ENCODE data around the gene RPA1. TPM values are rescaled to one million over a fixed set of nuclear protein-coding genes. Genes with fewer than 3 reads are reported as not detected.

Gene RPA1
- total and polyA plus RNA-seq, 2 donors (not counting 1 experiment from before 2014, with no cell fraction given) = 22.3 to 55.4 TPM

- Histone ChIP-seq H3K4me2 (ENCODE audit: extremely low read depth, insufficient read depth, low read length) (no peak overlapping the region), H3K4me3 (replicated peaks in 1 of 4; ENCODE audit: control extremely low read depth in 1 of 4, insufficient read depth in 1 of 4, low read depth in 3 of 4, low read length in 4 of 4) (no peak overlapping the region), H3K4me1 (ENCODE audit: control insufficient read depth, extremely low read depth, insufficient read depth, low read length) (no peaks in the 10 kb centered on the region), H2AFZ (ENCODE audit: low read length) (no peak overlapping the region), H3K27me3 (ENCODE audit: control insufficient read depth, insufficient read depth, low read length) (no peaks in the 10 kb centered on the region), H3K36me3 (ENCODE audit: control insufficient read depth, insufficient read depth, low read length) (peaks cover 4% of the 10 kb centered on the region), H3K27ac (ENCODE audit: insufficient read depth, low read length) (no peak overlapping the region), H3K9ac (ENCODE audit: insufficient read depth, low read length) (no peak overlapping the region), H3K9me3 (ENCODE audit: control insufficient read depth, insufficient read depth, low read depth, low read length) (no peaks in the 10 kb centered on the region), H3K79me2 (ENCODE audit: control insufficient read depth, insufficient read depth, low read length) (no peaks in the 10 kb centered on the region), H4K20me1 (ENCODE audit: control insufficient read depth, extremely low read depth, insufficient read depth, low read length) (no peaks in the 10 kb centered on the region)
- TF ChIP-seq, protein P1, sequence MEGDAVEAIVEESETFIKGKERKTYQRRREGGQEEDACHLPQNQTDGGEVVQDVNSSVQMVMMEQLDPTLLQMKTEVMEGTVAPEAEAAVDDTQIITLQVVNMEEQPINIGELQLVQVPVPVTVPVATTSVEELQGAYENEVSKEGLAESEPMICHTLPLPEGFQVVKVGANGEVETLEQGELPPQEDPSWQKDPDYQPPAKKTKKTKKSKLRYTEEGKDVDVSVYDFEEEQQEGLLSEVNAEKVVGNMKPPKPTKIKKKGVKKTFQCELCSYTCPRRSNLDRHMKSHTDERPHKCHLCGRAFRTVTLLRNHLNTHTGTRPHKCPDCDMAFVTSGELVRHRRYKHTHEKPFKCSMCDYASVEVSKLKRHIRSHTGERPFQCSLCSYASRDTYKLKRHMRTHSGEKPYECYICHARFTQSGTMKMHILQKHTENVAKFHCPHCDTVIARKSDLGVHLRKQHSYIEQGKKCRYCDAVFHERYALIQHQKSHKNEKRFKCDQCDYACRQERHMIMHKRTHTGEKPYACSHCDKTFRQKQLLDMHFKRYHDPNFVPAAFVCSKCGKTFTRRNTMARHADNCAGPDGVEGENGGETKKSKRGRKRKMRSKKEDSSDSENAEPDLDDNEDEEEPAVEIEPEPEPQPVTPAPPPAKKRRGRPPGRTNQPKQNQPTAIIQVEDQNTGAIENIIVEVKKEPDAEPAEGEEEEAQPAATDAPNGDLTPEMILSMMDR (conservative IDR thresholded peaks at IDR 0.05 in 1 of 2, IDR thresholded peaks at IDR 0.05 in 1 of 2; ENCODE audit: low read depth in 1 of 2, low read length in 2 of 2) = no peak
- no peak for TF ChIP-seq EZH2 (IDR thresholded peaks at IDR 0.05; ENCODE audit: low read length, missing control alignments)
- DNase-seq (ENCODE audit: low read depth in 2 of 2) = no peak
Measured at GRCh38 chr17:1800240-1800639, 29.6 kb upstream of the RPA1 start.

DNA sequence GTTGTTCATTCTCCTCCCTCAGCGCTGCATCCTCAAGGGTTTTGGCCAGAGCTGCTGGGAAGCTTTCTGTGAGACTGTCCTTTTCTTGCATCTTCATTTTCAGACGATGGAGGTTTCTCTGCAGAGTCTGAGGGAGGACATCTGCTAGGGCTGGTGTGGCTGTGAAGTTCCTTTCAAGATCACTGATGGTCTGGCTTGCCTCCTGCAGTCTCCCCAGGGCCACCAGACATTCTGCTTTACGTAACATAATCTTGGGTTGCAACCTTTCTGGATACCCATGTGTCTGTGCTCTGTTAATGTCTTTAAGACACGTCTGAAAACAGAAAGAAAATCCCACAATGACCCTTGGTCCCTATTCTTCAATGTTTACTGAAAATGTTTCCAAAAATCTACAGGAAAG, 29.1 kb upstream of the RPA1 start:
- no peak for DNase-seq (ENCODE audit: low read depth in 2 of 2)
- no peaks in the 10 kb centered on the region for H3K79me2 ChIP-seq (ENCODE audit: control insufficient read depth, insufficient read depth, low read length)
- H3K27me3 ChIP-seq (ENCODE audit: control insufficient read depth, insufficient read depth, low read length) = no peaks in the 10 kb centered on the region
- no peaks in the 10 kb centered on the region for H3K4me1 ChIP-seq (ENCODE audit: control insufficient read depth, extremely low read depth, insufficient read depth, low read length)
- H4K20me1 ChIP-seq (ENCODE audit: control insufficient read depth, extremely low read depth, insufficient read depth, low read length) = no peaks in the 10 kb centered on the region
- no peak overlapping the region for H2AFZ ChIP-seq (ENCODE audit: low read length)
- no peaks in the 10 kb centered on the region for H3K9me3 ChIP-seq (ENCODE audit: control insufficient read depth, insufficient read depth, low read depth, low read length)
- no peak overlapping the region for H3K9ac ChIP-seq (ENCODE audit: insufficient read depth, low read length)
- no peak overlapping the region for H3K27ac ChIP-seq (ENCODE audit: insufficient read depth, low read length)
- no peak overlapping the region for H3K4me2 ChIP-seq (ENCODE audit: extremely low read depth, insufficient read depth, low read length)
- H3K36me3 ChIP-seq (ENCODE audit: control insufficient read depth, insufficient read depth, low read length) = peaks cover 4% of the 10 kb centered on the region
- no peak overlapping the region for H3K4me3 ChIP-seq (replicated peaks in 1 of 4; ENCODE audit: control extremely low read depth in 1 of 4, insufficient read depth in 1 of 4, low read depth in 3 of 4, low read length in 4 of 4)
- TF ChIP-seq, protein P1 (conservative IDR thresholded peaks at IDR 0.05 in 1 of 2, IDR thresholded peaks at IDR 0.05 in 1 of 2; ENCODE audit: low read depth in 1 of 2, low read length in 2 of 2) = no peak
- TF ChIP-seq EZH2 (IDR thresholded peaks at IDR 0.05; ENCODE audit: low read length, missing control alignments) = no peak

GRCh38 chr17:1802429-1802828, 27.4 kb upstream of the RPA1 start:
- H3K9me3 ChIP-seq (ENCODE audit: control insufficient read depth, insufficient read depth, low read depth, low read length) = no peaks in the 10 kb centered on the region
- TF ChIP-seq EZH2 (IDR thresholded peaks at IDR 0.05; ENCODE audit: low read length, missing control alignments) = no peak

More at GRCh38 chr17:1802429-1802828, 27.4 kb upstream of the RPA1 start:
- no peak for DNase-seq (ENCODE audit: low read depth in 2 of 2)
- Histone ChIP-seq H3K4me1 (ENCODE audit: control insufficient read depth, extremely low read depth, insufficient read depth, low read length) (no peaks in the 10 kb centered on the region), H3K79me2 (ENCODE audit: control insufficient read depth, insufficient read depth, low read length) (no peaks in the 10 kb centered on the region), H3K36me3 (ENCODE audit: control insufficient read depth, insufficient read depth, low read length) (peaks cover 4% of the 10 kb centered on the region), H3K4me2 (ENCODE audit: extremely low read depth, insufficient read depth, low read length) (no peak overlapping the region), H3K4me3 (replicated peaks in 1 of 4; ENCODE audit: control extremely low read depth in 1 of 4, insufficient read depth in 1 of 4, low read depth in 3 of 4, low read length in 4 of 4) (no peak overlapping the region), H4K20me1 (ENCODE audit: control insufficient read depth, extremely low read depth, insufficient read depth, low read length) (no peaks in the 10 kb centered on the region), H3K9ac (ENCODE audit: insufficient read depth, low read length) (no peak overlapping the region), H2AFZ (ENCODE audit: low read length) (no peak overlapping the region), H3K27me3 (ENCODE audit: control insufficient read depth, insufficient read depth, low read length) (no peaks in the 10 kb centered on the region), H3K27ac (ENCODE audit: insufficient read depth, low read length) (no peak overlapping the region)
